ENCODE results near the gene CNTNAP2.

DNA sequence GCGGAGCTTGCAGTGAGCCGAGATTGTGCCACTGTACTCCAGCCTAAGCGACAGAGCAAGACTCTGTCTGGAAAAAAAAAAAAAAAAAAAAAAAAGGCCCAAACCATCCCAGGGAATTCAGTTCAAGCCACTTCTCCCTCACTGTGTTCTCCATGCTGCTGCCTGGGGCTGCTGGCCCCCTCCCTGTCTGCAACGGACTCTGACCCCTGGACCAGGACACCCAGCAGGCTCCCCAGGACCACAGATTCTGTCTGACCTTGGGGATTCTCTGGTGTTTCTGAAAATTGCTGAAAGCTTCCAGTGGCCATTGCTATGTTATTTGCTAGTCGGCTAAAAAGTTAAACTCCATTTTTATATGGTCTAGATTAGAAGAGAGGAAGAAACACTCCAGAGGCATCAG, 2212.3 kb downstream of the CNTNAP2 start:
- TF ChIP-seq GATA3 (IDR thresholded peaks at IDR 0.05; ENCODE audit: low read depth, low read length): no peak
- no peak for TF ChIP-seq GATA2 (IDR thresholded peaks at IDR 0.05; ENCODE audit: low read depth, low read length)
